Prostate gland (tissue), 2 donors: ENCODE data around the gene DPEP2. TPM values are rescaled to one million over a fixed set of nuclear protein-coding genes. Genes with fewer than 3 reads are reported as not detected.
A peak's percentile ranks its signal among the peaks of the same experiment; 100 is the strongest.
"Not testable (repeated sequence)": the region's sequence is repeated elsewhere in the genome, so short reads cannot be mapped to it uniquely, and the experiment has no call there.

ENCODE experiments used
- DNase-seq: peaks from one replicate; pipeline ENCODE4 v3.0.0-alpha.2; 2019; ENCODE audit warnings: low spot score
- H3K27ac ChIP-seq, 2 donors: fragments of 200-600 bp; sonication (generic); 2 replicates each; pipeline ENCODE4 v1.5.1; 2017 to 2019
- H3K27me3 ChIP-seq: fragments of 200-600 bp; sonication (generic); replicated peaks from 2 replicates; pipeline ENCODE4 v1.5.1; 2019; ENCODE audit not compliant: insufficient read depth
- H3K36me3 ChIP-seq, 2 donors: fragments of 200-600 bp; sonication (generic); 1 replicate in 1 of 2; 2 replicates in 1 of 2; pipeline versions ENCODE4 v1.5.1 to v1.8.1; 2017 to 2019
- H3K4me1 ChIP-seq: fragments of 200-600 bp; sonication (generic); replicated peaks from 2 replicates; pipeline ENCODE4 v1.5.1; 2019
- H3K4me3 ChIP-seq, 2 donors: fragments of 200-600 bp; sonication (generic); 2 replicates each; pipeline ENCODE4 v1.5.1; 2017 to 2019
- H3K9me3 ChIP-seq: fragments of 200-600 bp; sonication (generic); 2 replicates; pipeline ENCODE4 v1.5.1; 2017
- CTCF ChIP-seq, 4 experiments: fragments of 200-600 bp in 2 of 4; fragments of 450-650 bp in 2 of 4; sonication (generic) in 2 of 4; IDR thresholded peaks; 1 replicate in 3 of 4; 2 replicates in 1 of 4; pipeline ENCODE4 v1.5.1; 2016 to 2019; ENCODE audit warnings: antibody characterized with exemption in 4 of 4, mild to moderate bottlenecking in 2 of 4, moderate library complexity in 2 of 4
- POLR2A ChIP-seq: fragments of 450-650 bp; IDR thresholded peaks from one replicate; pipeline ENCODE4 v1.6.1; 2016; ENCODE audit warnings: antibody characterized with exemption, mild to moderate bottlenecking
- POLR2AphosphoS5 ChIP-seq: sonication (generic); formaldehyde crosslinking; IDR thresholded peaks from one replicate; pipeline ENCODE4 v1.6.1; 2017; ENCODE audit warnings: antibody characterized with exemption
- WGBS: methylation state at CpG from one replicate; pipeline ENCODE4 v1.1.5; 2018; 5-methylcytosine and 5-hydroxymethylcytosine counted together
- intact Hi-C: fragments of 100-400 bp; cut with DNase I; formaldehyde crosslinking; loops from one replicate; pipeline ENCODE4 v1.14.2; 2022
- total RNA-seq, 2 donors: library from RNA; depleted of rRNA; stranded (reverse); fragments of >200 nt; gene quantifications; one replicate each; pipeline ENCODE4 v1.1.0, GENCODE V29; 2016

Gene DPEP2
- total RNA-seq, 2 donors from 2014 or later: 0.41 to 2.4 TPM

GRCh38 chr16:67999985-68000384 is 701 bp upstream of the DPEP2 start:
- no peaks in the 10 kb centered on the region for H3K4me1 ChIP-seq
- no peaks in the 10 kb centered on the region for H3K9me3 ChIP-seq
- WGBS: 70% methylated on average over 2 of the region's 2 CpGs
- no peak for DNase-seq
- H3K36me3 ChIP-seq: no peaks in the 10 kb centered on the region
- TF ChIP-seq POLR2A: no peak
- TF ChIP-seq POLR2AphosphoS5: no peak
- TF ChIP-seq CTCF (IDR thresholded peaks at IDR 0.05): no peak
- intact Hi-C loops: no loop called here
- no peak overlapping the region for H3K27ac ChIP-seq
- H3K27me3 ChIP-seq: no peaks in the 10 kb centered on the region
- no peak overlapping the region for H3K4me3 ChIP-seq

GRCh38 chr16:67998231-67998778 is 979 bp downstream of the DPEP2 start:
- H3K9me3 ChIP-seq, H3K4me1 ChIP-seq, DNase-seq, intact Hi-C loops, H3K27me3 ChIP-seq, H3K36me3 ChIP-seq, H3K4me3 ChIP-seq, H3K27ac ChIP-seq: not testable (repeated sequence)
- WGBS: 94% methylated on average over 31 of the region's 36 CpGs

GRCh38 chr16:67996666-67997065 is 2.6 kb downstream of the DPEP2 start:
- H3K9me3 ChIP-seq: no peaks in the 10 kb centered on the region
- 91% methylated on average over 5 of the region's 5 CpGs for WGBS
- TF ChIP-seq POLR2AphosphoS5 (no peak), POLR2A (no peak), CTCF (IDR thresholded peaks at IDR 0.05) (no peak)
- no peak for DNase-seq
- H3K27me3 ChIP-seq: no peaks in the 10 kb centered on the region
- no peak overlapping the region for H3K27ac ChIP-seq
- intact Hi-C loops: no loop called here
- H3K4me1 ChIP-seq: peaks cover 6% of the 10 kb centered on the region
- H3K4me3 ChIP-seq: no peak overlapping the region
- no peaks in the 10 kb centered on the region for H3K36me3 ChIP-seq

GRCh38 chr16:67995423-67995822 is 3.9 kb downstream of the DPEP2 start:
- Histone ChIP-seq H3K36me3 (no peaks in the 10 kb centered on the region), H3K9me3 (no peaks in the 10 kb centered on the region), H3K4me3 (no peak overlapping the region), H3K27me3 (no peaks in the 10 kb centered on the region), H3K4me1 (peaks cover 6% of the 10 kb centered on the region), H3K27ac (no peak overlapping the region)
- intact Hi-C loops: no loop called here
- no peak for DNase-seq
- TF ChIP-seq POLR2AphosphoS5 (no peak), CTCF (IDR thresholded peaks at IDR 0.05) (no peak), POLR2A (no peak)
- WGBS: 83% methylated on average over 5 of the region's 5 CpGs

- WGBS: 94% methylated on average over 2 of the region's 6 CpGs
- H3K4me3 ChIP-seq, H3K4me1 ChIP-seq, H3K9me3 ChIP-seq, DNase-seq, H3K27me3 ChIP-seq, H3K36me3 ChIP-seq: not testable (repeated sequence)
- peak overlapping the region in 1 of 2 donors; percentile 9 for H3K27ac ChIP-seq
- intact Hi-C loops: loop anchor here (5.0 kb wide), 1 partner anchor 233 kb away; no protein-coding TSS in a partner anchor
Measured at GRCh38 chr16:67994040-67994408, 5.3 kb downstream of the DPEP2 start.

GRCh38 chr16:67993207-67994039 is 5.9 kb downstream of the DPEP2 start:
- Histone ChIP-seq H3K36me3 (no peaks in the 10 kb centered on the region), H3K27me3 (no peaks in the 10 kb centered on the region), H3K9me3 (no peaks in the 10 kb centered on the region), H3K27ac (peak overlapping the region in 1 of 2 donors; percentile 9), H3K4me1 (peaks cover 6% of the 10 kb centered on the region), H3K4me3 (peak overlapping the region; percentile 18 to 21)
- peak; percentile 44 for DNase-seq
- intact Hi-C loops: loop anchor here (5.0 kb wide), 1 partner anchor 234 kb away; no protein-coding TSS in a partner anchor
- 23% methylated on average over 26 of the region's 39 CpGs for WGBS
- TF ChIP-seq POLR2AphosphoS5 (peak; percentile 33), CTCF (IDR thresholded peaks at IDR 0.05) (peak; percentile 94 to 98 (median 97)), POLR2A (no peak)
